Measurements from ENCODE around the gene C1orf50. TPM values are rescaled to one million over a fixed set of nuclear protein-coding genes. Genes with fewer than 3 reads are reported as not detected.
A peak's percentile ranks its signal among the peaks of the same experiment; 100 is the strongest.

C1orf50 gene
- total RNA-seq, 1 experiment from 2014 or later, result 8.3 TPM

GRCh38 chr1:42817440-42817767 is 50.4 kb downstream of the C1orf50 start:
- TF ChIP-seq CTCF (conservative IDR thresholded peaks at IDR 0.05) (no peak), EZH2 (IDR thresholded peaks at IDR 0.05; ENCODE audit: low read depth) (no peak)
- Histone ChIP-seq H3K4me3 (peak overlapping the region; percentile 100; the same call in 1 of the 2 replicates), H3K27me3 (ENCODE audit: insufficient read depth, low read depth) (no peaks in the 10 kb centered on the region), H3K4me2 (peak overlapping the region; percentile 80), H2AFZ (no peak overlapping the region), H4K20me1 (ENCODE audit: insufficient read depth) (peaks cover 4% of the 10 kb centered on the region; the same call in 1 of the 2 replicates), H3K9me3 (ENCODE audit: insufficient read depth, low read depth) (no peaks in the 10 kb centered on the region), H3K27ac (peak overlapping the region; percentile 97; the same call in 1 of the 2 replicates), H3K4me1 (replicated peaks; ENCODE audit: insufficient read depth) (peaks cover 26% of the 10 kb centered on the region), H3K36me3 (ENCODE audit: low read depth) (no peaks in the 10 kb centered on the region), H3K79me2 (ENCODE audit: low read depth) (peaks cover 19% of the 10 kb centered on the region; the same call in 1 of the 2 replicates), H3F3A (ENCODE audit: insufficient read depth, low read depth) (peaks cover 12% of the 10 kb centered on the region; the same call in 1 of the 2 replicates), H3K9me2 (ENCODE audit: insufficient read depth) (no peaks in the 10 kb centered on the region)
- DNase-seq, result no peak
- no TSS peak for BruUV-seq (replicated peaks)
- POLR2A ChIA-PET (ENCODE audit: unreplicated experiment), result interaction anchor here (0.5 to 1.4 kb wide), 5 partner anchors 29 to 556 kb away, joined by 3 to 8 read pairs (median 4); partner anchors contain the start of gene ZNF691
- intact Hi-C loops (cut with micrococcal nuclease; ENCODE audit: unreplicated experiment), result loop anchor here (2.0 kb wide), 1 partner anchor 51 kb away; the partner anchor contains the start of genes C1orf50 and P3H1
- CTCF ChIA-PET, result interaction anchor here (1.3 kb wide), 1 partner anchor 29 kb away, joined by 4 read pairs; the partner anchor contains the start of gene ZNF691

- no peak overlapping the region for H3K27ac ChIP-seq
- H3K4me2 ChIP-seq, result peak overlapping the region; percentile 80
- no peak overlapping the region for H2AFZ ChIP-seq
- ChIA-PET CTCF (interaction anchor here (1.3 kb wide), 1 partner anchor 28 kb away, joined by 4 read pairs; the partner anchor contains the start of gene ZNF691), POLR2A (ENCODE audit: unreplicated experiment) (interaction anchor here (0.5 to 1.4 kb wide), 5 partner anchors 28 to 555 kb away, joined by 3 to 8 read pairs (median 4); partner anchors contain the start of gene ZNF691)
- DNase-seq, result no peak
- H3K9me3 ChIP-seq (ENCODE audit: insufficient read depth, low read depth), result no peaks in the 10 kb centered on the region
- H3K4me1 ChIP-seq (replicated peaks; ENCODE audit: insufficient read depth), result peaks cover 31% of the 10 kb centered on the region
- peak overlapping the region; percentile 100; the same call in 1 of the 2 replicates for H3K4me3 ChIP-seq
- TSS peak; percentile 54 for BruUV-seq (replicated peaks)
- peaks cover 18% of the 10 kb centered on the region; the same call in 1 of the 2 replicates for H3F3A ChIP-seq (ENCODE audit: insufficient read depth, low read depth)
- intact Hi-C loops (cut with micrococcal nuclease; ENCODE audit: unreplicated experiment), result loop anchor here (2.0 kb wide), 1 partner anchor 51 kb away; the partner anchor contains the start of genes C1orf50 and P3H1
- no peaks in the 10 kb centered on the region for H3K9me2 ChIP-seq (ENCODE audit: insufficient read depth)
- no peaks in the 10 kb centered on the region for H3K36me3 ChIP-seq (ENCODE audit: low read depth)
- TF ChIP-seq EZH2 (IDR thresholded peaks at IDR 0.05; ENCODE audit: low read depth), result no peak
- no peak for TF ChIP-seq CTCF (conservative IDR thresholded peaks at IDR 0.05)
- peaks cover 4% of the 10 kb centered on the region; the same call in 1 of the 2 replicates for H4K20me1 ChIP-seq (ENCODE audit: insufficient read depth)
- H3K27me3 ChIP-seq (ENCODE audit: insufficient read depth, low read depth), result no peaks in the 10 kb centered on the region
- peaks cover 19% of the 10 kb centered on the region; the same call in 1 of the 2 replicates for H3K79me2 ChIP-seq (ENCODE audit: low read depth)
Measured at GRCh38 chr1:42817976-42818375, 50.9 kb downstream of the C1orf50 start.

DNA sequence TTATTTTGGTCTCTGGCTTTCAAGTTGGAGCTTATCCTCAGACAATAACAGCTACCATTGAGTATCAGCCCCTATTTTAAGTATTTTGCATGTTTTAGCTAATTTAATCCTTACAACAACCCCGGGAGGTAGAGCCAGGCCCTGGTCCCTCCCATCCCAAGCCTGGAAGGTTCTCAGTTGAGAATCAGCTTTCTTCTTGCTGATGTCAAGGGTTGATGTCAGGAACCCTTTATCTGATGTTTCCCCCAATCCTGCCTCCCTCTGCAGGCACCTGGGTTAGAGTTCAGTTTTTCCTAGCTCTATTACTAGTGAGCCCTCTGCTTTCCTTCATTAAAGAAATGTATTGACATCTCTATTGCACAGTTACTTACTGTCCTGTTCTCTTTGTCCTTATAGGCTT is 53.8 kb downstream of the C1orf50 start:
- 0 out of 2 replicates have a peak, but pooled peaks cover 3% of the 10 kb centered on the region for H3K36me3 ChIP-seq (ENCODE audit: low read depth)
- H3K4me1 ChIP-seq (replicated peaks; ENCODE audit: insufficient read depth), result peaks cover 34% of the 10 kb centered on the region
- H3K9me3 ChIP-seq (ENCODE audit: insufficient read depth, low read depth), result peaks cover 5% of the 10 kb centered on the region; the same call in 1 of the 2 replicates
- POLR2A ChIA-PET (ENCODE audit: unreplicated experiment), result interaction anchor here (0.6 kb wide), 1 partner anchor 1954 kb away, joined by 6 read pairs; the partner anchor contains the start of gene RPS8
- no peak overlapping the region for H3K4me3 ChIP-seq
- CTCF ChIA-PET, result interaction anchor here (0.7 kb wide), 1 partner anchor 114 kb away, joined by 6 read pairs; no protein-coding TSS in a partner anchor
- intact Hi-C loops (cut with micrococcal nuclease; ENCODE audit: unreplicated experiment), result no loop called here
- no peak overlapping the region for H3K27ac ChIP-seq
- TF ChIP-seq EZH2 (IDR thresholded peaks at IDR 0.05; ENCODE audit: low read depth), result no peak
- no peak for TF ChIP-seq CTCF (conservative IDR thresholded peaks at IDR 0.05)
- no peaks in the 10 kb centered on the region for H3K9me2 ChIP-seq (ENCODE audit: insufficient read depth)
- peaks cover 19% of the 10 kb centered on the region; the same call in 1 of the 2 replicates for H3K79me2 ChIP-seq (ENCODE audit: low read depth)
- H4K20me1 ChIP-seq (ENCODE audit: insufficient read depth), result peaks cover 4% of the 10 kb centered on the region; the same call in 1 of the 2 replicates
- peaks cover 22% of the 10 kb centered on the region; the same call in 1 of the 2 replicates for H3F3A ChIP-seq (ENCODE audit: insufficient read depth, low read depth)
- BruUV-seq (replicated peaks), result no TSS peak
- no peaks in the 10 kb centered on the region for H3K27me3 ChIP-seq (ENCODE audit: insufficient read depth, low read depth)
- H3K4me2 ChIP-seq, result no peak overlapping the region
- no peak overlapping the region for H2AFZ ChIP-seq
- no peak for DNase-seq

Data from PC-9 (cell line).